Skeletal muscle tissue (tissue), 4 donors: Measurements from ENCODE around the gene MIA. TPM values are rescaled to one million over a fixed set of nuclear protein-coding genes. Genes with fewer than 3 reads are reported as not detected.
A peak's percentile ranks its signal among the peaks of the same experiment; 100 is the strongest.
"Not testable (repeated sequence)": the region's sequence is repeated elsewhere in the genome, so short reads cannot be mapped to it uniquely, and the experiment has no call there.

Experiments
- H3K27ac ChIP-seq: one replicate; pipeline ENCODE4 v1.7.0; 2013; ENCODE audit warnings: mild to moderate bottlenecking, low read depth, low read length, inconsistent platforms
- H3K27me3 ChIP-seq, 3 donors: one replicate each; pipeline ENCODE4 v1.7.0; 2013; ENCODE audit warnings: low read length in 3 of 3; ENCODE audit not compliant: control insufficient read depth in 3 of 3, insufficient read depth in 3 of 3
- H3K36me3 ChIP-seq, 3 donors: one replicate each; pipeline ENCODE4 v1.7.0; 2013; ENCODE audit warnings: low read length in 3 of 3; ENCODE audit not compliant: control insufficient read depth in 3 of 3, insufficient read depth in 3 of 3
- H3K4me1 ChIP-seq, 3 donors: one replicate each; pipeline ENCODE4 v1.7.0; 2013; ENCODE audit warnings: low read length in 3 of 3, mild to moderate bottlenecking in 3 of 3; ENCODE audit not compliant: control insufficient read depth in 3 of 3, insufficient read depth in 3 of 3
- H3K4me3 ChIP-seq, 3 donors: one replicate each; pipeline ENCODE4 v1.7.0; 2013; ENCODE audit warnings: low read length in 3 of 3
- H3K9ac ChIP-seq, 3 donors: one replicate each; pipeline ENCODE4 v1.7.0; 2013; ENCODE audit warnings: low read length in 3 of 3, mild to moderate bottlenecking in 3 of 3, moderate library complexity in 2 of 3, low read depth in 1 of 3
- H3K9me3 ChIP-seq, 3 donors: one replicate each; pipeline ENCODE4 v1.7.0; 2013; ENCODE audit warnings: low read length in 3 of 3; ENCODE audit not compliant: control insufficient read depth in 3 of 3
- total RNA-seq: library from RNA; depleted of rRNA; stranded (reverse); fragments of >200 nt; gene quantifications from one replicate; pipeline ENCODE4 v1.2.3, GENCODE V29; 2014
- donor health status: Osteomylitis.

Gene MIA
- total RNA-seq, 1 donor from 2014 or later: 2.1 TPM

GRCh38 chr19:40808497-40808896, 33.2 kb downstream of the MIA start:
- no peaks in the 10 kb centered on the region for H3K27me3 ChIP-seq
- H3K4me1 ChIP-seq: peaks cover 50 to 75% (median 73%) of the 10 kb centered on the region in 3 donors
- H3K9me3 ChIP-seq: no peaks in the 10 kb centered on the region
- no peak overlapping the region for H3K9ac ChIP-seq
- peaks cover 16 to 24% (median 20%) of the 10 kb centered on the region in 3 donors for H3K36me3 ChIP-seq
- H3K4me3 ChIP-seq: no peak overlapping the region
- no peak overlapping the region for H3K27ac ChIP-seq

GRCh38 chr19:40809358-40810086, 34.2 kb downstream of the MIA start:
- H3K36me3 ChIP-seq: peaks cover 16 to 23% (median 20%) of the 10 kb centered on the region in 3 donors
- H3K9me3 ChIP-seq: no peaks in the 10 kb centered on the region
- peaks cover 40 to 65% (median 63%) of the 10 kb centered on the region in 3 donors for H3K4me1 ChIP-seq
- peak overlapping the region; percentile 60 for H3K27ac ChIP-seq
- H3K9ac ChIP-seq: peak overlapping the region in 1 of 3 donors; percentile 50
- H3K27me3 ChIP-seq: no peaks in the 10 kb centered on the region
- H3K4me3 ChIP-seq: peak overlapping the region; percentile 40 to 73 (median 48)

GRCh38 chr19:40810160-40810559, 34.8 kb downstream of the MIA start:
- H3K4me3 ChIP-seq: peak overlapping the region; percentile 40 to 73 (median 48)
- H3K36me3 ChIP-seq: peaks cover 16 to 22% (median 17%) of the 10 kb centered on the region in 3 donors
- H3K27me3 ChIP-seq: no peaks in the 10 kb centered on the region
- H3K9me3 ChIP-seq: no peaks in the 10 kb centered on the region
- peak overlapping the region; percentile 23 to 57 (median 50) for H3K9ac ChIP-seq
- H3K27ac ChIP-seq: peak overlapping the region; percentile 60
- H3K4me1 ChIP-seq: peaks cover 33 to 59% (median 57%) of the 10 kb centered on the region in 3 donors

- H3K4me1 ChIP-seq: peaks cover 27 to 52% (median 50%) of the 10 kb centered on the region in 3 donors
- peaks cover 16 to 22% (median 17%) of the 10 kb centered on the region in 3 donors for H3K36me3 ChIP-seq
- not testable (repeated sequence) for H3K9me3 ChIP-seq, H3K27me3 ChIP-seq
- H3K4me3 ChIP-seq: peak overlapping the region; percentile 68 to 73 (median 72)
- peak overlapping the region; percentile 60 for H3K27ac ChIP-seq
- peak overlapping the region in 2 of 3 donors; percentile 23 to 66 for H3K9ac ChIP-seq
Measured at GRCh38 chr19:40810649-40811408, 35.5 kb downstream of the MIA start.

GRCh38 chr19:40811478-40812341, 36.4 kb downstream of the MIA start:
- H3K36me3 ChIP-seq: peaks cover 16 to 22% (median 17%) of the 10 kb centered on the region in 3 donors
- H3K27ac ChIP-seq: peak overlapping the region; percentile 30
- H3K27me3 ChIP-seq: no peaks in the 10 kb centered on the region
- no peaks in the 10 kb centered on the region for H3K9me3 ChIP-seq
- H3K4me3 ChIP-seq: peak overlapping the region; percentile 35 to 72 (median 38)
- H3K4me1 ChIP-seq: peaks cover 18 to 43% (median 41%) of the 10 kb centered on the region in 3 donors
- H3K9ac ChIP-seq: peak overlapping the region in 1 of 3 donors; percentile 66

- not testable (repeated sequence) for H3K4me3 ChIP-seq, H3K9me3 ChIP-seq, H3K9ac ChIP-seq, H3K27ac ChIP-seq, H3K27me3 ChIP-seq
- Histone ChIP-seq H3K4me1 (peaks cover 14 to 35% (median 32%) of the 10 kb centered on the region in 3 donors), H3K36me3 (peaks cover 12 to 17% (median 16%) of the 10 kb centered on the region in 3 donors)
Measured at GRCh38 chr19:40812571-40812970, 37.2 kb downstream of the MIA start.

GRCh38 chr19:40813182-40813581, 37.9 kb downstream of the MIA start:
- H3K27ac ChIP-seq: no peak overlapping the region

GRCh38 chr19:40815223-40815622, 39.9 kb downstream of the MIA start:
- H3K4me3 ChIP-seq: no peak overlapping the region
- H3K27me3 ChIP-seq: no peaks in the 10 kb centered on the region
- no peak overlapping the region for H3K27ac ChIP-seq
- H3K36me3 ChIP-seq: no peaks in the 10 kb centered on the region
- no peak overlapping the region for H3K9ac ChIP-seq
- no peaks in the 10 kb centered on the region for H3K9me3 ChIP-seq
- H3K4me1 ChIP-seq: peaks cover 14 to 25% (median 22%) of the 10 kb centered on the region in 3 donors

More at GRCh38 chr19:40813182-40813581, 37.9 kb downstream of the MIA start:
- peaks cover 14 to 31% (median 27%) of the 10 kb centered on the region in 3 donors for H3K4me1 ChIP-seq
- H3K9me3 ChIP-seq: no peaks in the 10 kb centered on the region
- H3K27me3 ChIP-seq: no peaks in the 10 kb centered on the region
- no peak overlapping the region for H3K4me3 ChIP-seq
- H3K36me3 ChIP-seq: peaks cover 6 to 14% (median 11%) of the 10 kb centered on the region in 3 donors
- peak overlapping the region in 1 of 3 donors; percentile 16 for H3K9ac ChIP-seq
